ENCODE results near the gene C1QC.

Gene C1QC

GRCh38 chr1:22618056-22618455, 25.4 kb upstream of the C1QC start:
- in situ Hi-C loops (cut with MboI; ENCODE audit: low sequenced_read_pairs) = no loop called here

GRCh38 chr1:22619252-22619651, 24.2 kb upstream of the C1QC start:
- in situ Hi-C loops (cut with MboI; ENCODE audit: low sequenced_read_pairs) = no loop called here

GRCh38 chr1:22619798-22620197, 23.6 kb upstream of the C1QC start:
- in situ Hi-C loops (cut with MboI; ENCODE audit: low sequenced_read_pairs) = no loop called here

GRCh38 chr1:22621761-22622160, 21.7 kb upstream of the C1QC start:
- in situ Hi-C loops (cut with MboI; ENCODE audit: low sequenced_read_pairs) = no loop called here

GRCh38 chr1:22625262-22625925, 18.0 kb upstream of the C1QC start:
- in situ Hi-C loops (cut with MboI; ENCODE audit: low sequenced_read_pairs) = no loop called here

- in situ Hi-C loops (cut with MboI; ENCODE audit: low sequenced_read_pairs) = no loop called here
Observed at GRCh38 chr1:22626237-22627157, 16.9 kb upstream of the C1QC start.

- in situ Hi-C loops (cut with MboI; ENCODE audit: low sequenced_read_pairs) = no loop called here
Observed at GRCh38 chr1:22627331-22627730, 16.1 kb upstream of the C1QC start.

- in situ Hi-C loops (cut with MboI; ENCODE audit: low sequenced_read_pairs) = no loop called here
Observed at GRCh38 chr1:22628698-22629444, 14.6 kb upstream of the C1QC start.

GRCh38 chr1:22629886-22630285, 13.5 kb upstream of the C1QC start:
- in situ Hi-C loops (cut with MboI; ENCODE audit: low sequenced_read_pairs) = no loop called here

GRCh38 chr1:22633697-22634463, 9.6 kb upstream of the C1QC start:
- in situ Hi-C loops (cut with MboI; ENCODE audit: low sequenced_read_pairs) = no loop called here

GRCh38 chr1:22635436-22635835, 8.0 kb upstream of the C1QC start:
- in situ Hi-C loops (cut with MboI; ENCODE audit: low sequenced_read_pairs) = no loop called here

- in situ Hi-C loops (cut with MboI; ENCODE audit: low sequenced_read_pairs) = no loop called here
Observed at GRCh38 chr1:22636353-22636752, 7.1 kb upstream of the C1QC start, which contains the start of gene C1QA. Gene C1QA, plus strand, starts transcription at chr1:22636628. Its CDS starts 989 bp downstream, at chr1:22637617.

GRCh38 chr1:22636927-22637326, 6.5 kb upstream of the C1QC start:
- in situ Hi-C loops (cut with MboI; ENCODE audit: low sequenced_read_pairs) = no loop called here

- in situ Hi-C loops (cut with MboI; ENCODE audit: low sequenced_read_pairs) = no loop called here
Observed at GRCh38 chr1:22637907-22638445, 5.5 kb upstream of the C1QC start.

GRCh38 chr1:22638476-22639234, 4.8 kb upstream of the C1QC start:
- in situ Hi-C loops (cut with MboI; ENCODE audit: low sequenced_read_pairs) = no loop called here

GRCh38 chr1:22639286-22639685, 4.1 kb upstream of the C1QC start:
- in situ Hi-C loops (cut with MboI; ENCODE audit: low sequenced_read_pairs) = no loop called here

- in situ Hi-C loops (cut with MboI; ENCODE audit: low sequenced_read_pairs) = loop anchor here (10.0 kb wide), 1 partner anchor 216 kb away; no protein-coding TSS in a partner anchor
Observed at GRCh38 chr1:22641247-22641646, 2.2 kb upstream of the C1QC start.

GRCh38 chr1:22641906-22642636, 1.4 kb upstream of the C1QC start:
- in situ Hi-C loops (cut with MboI; ENCODE audit: low sequenced_read_pairs) = loop anchor here (10.0 kb wide), 1 partner anchor 217 kb away; no protein-coding TSS in a partner anchor

- in situ Hi-C loops (cut with MboI; ENCODE audit: low sequenced_read_pairs) = loop anchor here (10.0 kb wide), 1 partner anchor 219 kb away; no protein-coding TSS in a partner anchor
Observed at GRCh38 chr1:22643928-22644327, 495 bp downstream of the C1QC start.

All from HL-60/S4 (cell line).